Liver (tissue), 3 donors: Measurements from ENCODE around the gene AUH.

Source experiments
- CTCF ChIP-seq: fragments of 150-350 bp; IDR thresholded peaks from 2 replicates; pipeline ENCODE4 v1.5.1; 2017; ENCODE audit warnings: improper control_type of control experiment, low read depth, low read length; ENCODE audit not compliant: missing input control
- FOXA1 ChIP-seq: IDR thresholded peaks from 2 replicates; pipeline ENCODE4 v1.6.1; 2016; ENCODE audit warnings: antibody characterized with exemption
- GABPA ChIP-seq, 2 donors: IDR thresholded peaks in 1 of 2; conservative IDR thresholded peaks in 1 of 2; 2 replicates each; pipeline ENCODE4 v1.6.1; 2016; ENCODE audit warnings: antibody characterized with exemption in 2 of 2, mild to moderate bottlenecking in 1 of 2, moderate library complexity in 1 of 2
- HNF4G ChIP-seq: IDR thresholded peaks from 2 replicates; pipeline ENCODE4 v1.6.1; 2016; ENCODE audit warnings: antibody characterized with exemption
- MAX ChIP-seq: IDR thresholded peaks from 2 replicates; pipeline ENCODE4 v1.6.1; 2016; ENCODE audit warnings: antibody characterized with exemption
- NR2F2 ChIP-seq: IDR thresholded peaks from 2 replicates; pipeline ENCODE4 v1.6.1; 2016; ENCODE audit warnings: antibody characterized with exemption
- RAD21 ChIP-seq, 2 donors: IDR thresholded peaks; 2 replicates each; pipeline ENCODE4 v1.6.1; 2016; ENCODE audit warnings: antibody characterized with exemption in 2 of 2, mild to moderate bottlenecking in 2 of 2
- REST ChIP-seq: IDR thresholded peaks from 2 replicates; pipeline ENCODE4 v1.6.1; 2016; ENCODE audit warnings: antibody characterized with exemption, mild to moderate bottlenecking
- RXRA ChIP-seq, 2 donors: IDR thresholded peaks; 2 replicates each; pipeline ENCODE4 v1.6.1; 2017 to 2018; ENCODE audit warnings: antibody characterized with exemption in 2 of 2, mild to moderate bottlenecking in 1 of 2
- SP1 ChIP-seq: IDR thresholded peaks from 2 replicates; pipeline ENCODE4 v1.6.1; 2018; ENCODE audit warnings: antibody characterized with exemption, mild to moderate bottlenecking
- TAF1 ChIP-seq: conservative IDR thresholded peaks from 2 replicates; pipeline ENCODE4 v1.6.1; 2016; ENCODE audit warnings: antibody characterized with exemption, mild to moderate bottlenecking
- YY1 ChIP-seq: IDR thresholded peaks from 2 replicates; pipeline ENCODE4 v1.6.1; 2016; ENCODE audit warnings: antibody characterized with exemption, mild to moderate bottlenecking
- ZBTB33 ChIP-seq: IDR thresholded peaks from 2 replicates; pipeline ENCODE4 v1.6.1; 2016; ENCODE audit warnings: antibody characterized with exemption
- donor health status: healthy.
- donor health status: healthy.

GRCh38 chr9:91379426-91379825 lies 17.7 kb upstream of the AUH start:
- no peak for TF ChIP-seq CTCF
- TF ChIP-seq NR2F2, result no peak
- TF ChIP-seq SP1, result no peak
- TF ChIP-seq REST, result no peak
- TF ChIP-seq YY1, result no peak
- TF ChIP-seq FOXA1, result no peak
- TF ChIP-seq GABPA (IDR thresholded peaks at IDR 0.05 in 1 of 2, conservative IDR thresholded peaks at IDR 0.05 in 1 of 2), result no peak
- no peak for TF ChIP-seq RXRA (IDR thresholded peaks at IDR 0.05)
- TF ChIP-seq RAD21 (IDR thresholded peaks at IDR 0.05), result no peak
- no peak for TF ChIP-seq MAX
- TF ChIP-seq TAF1, result no peak
- TF ChIP-seq ZBTB33, result no peak
- TF ChIP-seq HNF4G, result no peak
